Muscle layer of colon (tissue), 2 donors: ENCODE data around the gene CDC42BPB.

ENCODE experiments used
- H3K27ac ChIP-seq: one replicate; pipeline ENCODE4 v1.7.0; 2013; ENCODE audit warnings: low read depth, mild to moderate bottlenecking, low read length, moderate library complexity
- H3K27me3 ChIP-seq, 2 donors: one replicate each; pipeline ENCODE4 v1.7.0; 2013; ENCODE audit warnings: low read length in 2 of 2, mild to moderate bottlenecking in 2 of 2; ENCODE audit not compliant: insufficient read depth in 2 of 2, control insufficient read depth in 1 of 2
- H3K36me3 ChIP-seq: one replicate; pipeline ENCODE4 v1.7.0; 2013; ENCODE audit warnings: mild to moderate bottlenecking, low read length; ENCODE audit not compliant: insufficient read depth
- H3K4me1 ChIP-seq: one replicate; pipeline ENCODE4 v1.7.0; 2013; ENCODE audit warnings: mild to moderate bottlenecking, low read length; ENCODE audit not compliant: insufficient read depth
- H3K4me3 ChIP-seq, 2 donors: one replicate each; pipeline ENCODE4 v1.7.0; 2013; ENCODE audit warnings: low read length in 2 of 2, low read depth in 1 of 2, mild to moderate bottlenecking in 1 of 2, moderate library complexity in 1 of 2
- H3K9ac ChIP-seq: one replicate; pipeline ENCODE4 v1.7.0; 2013; ENCODE audit warnings: low read length
- H3K9me3 ChIP-seq: one replicate; pipeline ENCODE4 v1.7.0; 2013; ENCODE audit warnings: mild to moderate bottlenecking, low read length
- donor health status: abdominal sarcoma.
- donor health status: Adenocarcinoma of cecum.

CDC42BPB gene, protein sequence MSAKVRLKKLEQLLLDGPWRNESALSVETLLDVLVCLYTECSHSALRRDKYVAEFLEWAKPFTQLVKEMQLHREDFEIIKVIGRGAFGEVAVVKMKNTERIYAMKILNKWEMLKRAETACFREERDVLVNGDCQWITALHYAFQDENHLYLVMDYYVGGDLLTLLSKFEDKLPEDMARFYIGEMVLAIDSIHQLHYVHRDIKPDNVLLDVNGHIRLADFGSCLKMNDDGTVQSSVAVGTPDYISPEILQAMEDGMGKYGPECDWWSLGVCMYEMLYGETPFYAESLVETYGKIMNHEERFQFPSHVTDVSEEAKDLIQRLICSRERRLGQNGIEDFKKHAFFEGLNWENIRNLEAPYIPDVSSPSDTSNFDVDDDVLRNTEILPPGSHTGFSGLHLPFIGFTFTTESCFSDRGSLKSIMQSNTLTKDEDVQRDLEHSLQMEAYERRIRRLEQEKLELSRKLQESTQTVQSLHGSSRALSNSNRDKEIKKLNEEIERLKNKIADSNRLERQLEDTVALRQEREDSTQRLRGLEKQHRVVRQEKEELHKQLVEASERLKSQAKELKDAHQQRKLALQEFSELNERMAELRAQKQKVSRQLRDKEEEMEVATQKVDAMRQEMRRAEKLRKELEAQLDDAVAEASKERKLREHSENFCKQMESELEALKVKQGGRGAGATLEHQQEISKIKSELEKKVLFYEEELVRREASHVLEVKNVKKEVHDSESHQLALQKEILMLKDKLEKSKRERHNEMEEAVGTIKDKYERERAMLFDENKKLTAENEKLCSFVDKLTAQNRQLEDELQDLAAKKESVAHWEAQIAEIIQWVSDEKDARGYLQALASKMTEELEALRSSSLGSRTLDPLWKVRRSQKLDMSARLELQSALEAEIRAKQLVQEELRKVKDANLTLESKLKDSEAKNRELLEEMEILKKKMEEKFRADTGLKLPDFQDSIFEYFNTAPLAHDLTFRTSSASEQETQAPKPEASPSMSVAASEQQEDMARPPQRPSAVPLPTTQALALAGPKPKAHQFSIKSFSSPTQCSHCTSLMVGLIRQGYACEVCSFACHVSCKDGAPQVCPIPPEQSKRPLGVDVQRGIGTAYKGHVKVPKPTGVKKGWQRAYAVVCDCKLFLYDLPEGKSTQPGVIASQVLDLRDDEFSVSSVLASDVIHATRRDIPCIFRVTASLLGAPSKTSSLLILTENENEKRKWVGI (N-terminal part only)

DNA sequence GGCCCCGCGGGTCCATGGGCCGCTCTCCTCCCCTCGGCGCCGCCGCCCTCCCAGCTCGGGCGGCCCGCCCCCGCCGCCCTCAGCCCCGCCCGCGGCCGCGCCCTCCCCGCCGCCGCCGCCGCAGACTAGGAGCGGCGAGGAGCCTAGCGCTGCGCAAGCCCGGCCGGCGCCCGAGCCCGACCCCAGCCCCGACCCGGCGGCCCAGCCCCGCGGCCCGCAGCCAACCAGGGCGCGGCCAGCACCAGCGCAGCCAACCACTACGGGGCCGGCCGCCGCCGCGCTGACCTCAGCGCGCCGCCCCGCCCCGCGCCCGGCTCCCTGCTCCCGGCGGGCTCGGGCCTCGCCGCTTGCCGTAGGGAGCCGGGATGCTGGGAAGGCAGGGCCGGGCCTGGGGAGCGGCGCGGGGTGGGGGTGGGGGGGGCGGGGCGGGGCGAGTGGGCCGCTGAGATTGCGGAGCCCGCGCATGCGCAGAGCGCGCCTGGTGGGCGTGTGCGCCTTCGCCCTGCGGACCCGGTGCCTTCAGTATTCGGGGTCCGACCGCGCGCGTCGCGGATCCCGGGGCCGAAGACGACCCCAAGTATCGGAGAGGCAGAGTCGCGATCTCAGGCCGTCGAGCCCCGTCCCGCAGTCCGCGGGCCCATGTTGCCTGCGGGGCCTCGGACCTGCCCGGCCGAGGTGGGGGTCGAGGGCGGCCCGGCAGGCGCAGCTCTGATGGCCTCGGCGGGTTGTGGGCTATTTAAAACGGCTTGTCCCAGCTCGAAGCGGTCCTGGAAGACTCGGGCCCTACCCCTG lies at the start of gene CDC42BPB:
Gene CDC42BPB, minus strand, starts transcription at position 178 of the 792 bp plus-strand sequence. CDS start 376 bp downstream, outside the sequence.
- no peaks in the 10 kb centered on the region for H3K36me3 ChIP-seq
- peak within 1 kb of the TSS; percentile 75 to 85 for H3K4me3 ChIP-seq
- peak within 1 kb of the TSS; percentile 71 for H3K27ac ChIP-seq
- peaks cover 28% of the 10 kb centered on the region for H3K4me1 ChIP-seq
- H3K9ac ChIP-seq, result peak within 1 kb of the TSS; percentile 11
- no peaks in the 10 kb centered on the region for H3K27me3 ChIP-seq
- no peaks in the 10 kb centered on the region for H3K9me3 ChIP-seq

- Histone ChIP-seq H3K36me3 (no peaks in the 10 kb centered on the region), H3K27me3 (peaks cover 0 to 50% of the 10 kb centered on the region in 2 donors), H3K27ac (no peak overlapping the region), H3K9me3 (no peaks in the 10 kb centered on the region), H3K4me1 (peaks cover 10% of the 10 kb centered on the region), H3K9ac (no peak overlapping the region), H3K4me3 (no peak overlapping the region)
Observed at GRCh38 chr14:103105580-103106150, 48.3 kb upstream of the CDC42BPB start.

- Histone ChIP-seq H3K27ac (no peak overlapping the region), H3K4me1 (peaks cover 7% of the 10 kb centered on the region), H3K9ac (no peak overlapping the region), H3K36me3 (no peaks in the 10 kb centered on the region), H3K9me3 (no peaks in the 10 kb centered on the region), H3K4me3 (no peak overlapping the region), H3K27me3 (peaks cover 0 to 50% of the 10 kb centered on the region in 2 donors)
Observed at GRCh38 chr14:103104654-103105452, 47.5 kb upstream of the CDC42BPB start.

- no peaks in the 10 kb centered on the region for H3K36me3 ChIP-seq
- no peak overlapping the region for H3K9ac ChIP-seq
- H3K27ac ChIP-seq, result no peak overlapping the region
- H3K4me1 ChIP-seq, result peaks cover 7% of the 10 kb centered on the region
- H3K4me3 ChIP-seq, result no peak overlapping the region
- H3K27me3 ChIP-seq, result peaks cover 0 to 52% of the 10 kb centered on the region in 2 donors
- H3K9me3 ChIP-seq, result no peaks in the 10 kb centered on the region
Observed at GRCh38 chr14:103104389-103104653, 47.0 kb upstream of the CDC42BPB start.

GRCh38 chr14:103103461-103104388 lies 46.4 kb upstream of the CDC42BPB start:
- H3K36me3 ChIP-seq, result no peaks in the 10 kb centered on the region
- H3K4me1 ChIP-seq, result peaks cover 7% of the 10 kb centered on the region
- peaks cover 0 to 55% of the 10 kb centered on the region in 2 donors for H3K27me3 ChIP-seq
- H3K9ac ChIP-seq, result no peak overlapping the region
- no peaks in the 10 kb centered on the region for H3K9me3 ChIP-seq
- H3K4me3 ChIP-seq, result no peak overlapping the region
- no peak overlapping the region for H3K27ac ChIP-seq

DNA sequence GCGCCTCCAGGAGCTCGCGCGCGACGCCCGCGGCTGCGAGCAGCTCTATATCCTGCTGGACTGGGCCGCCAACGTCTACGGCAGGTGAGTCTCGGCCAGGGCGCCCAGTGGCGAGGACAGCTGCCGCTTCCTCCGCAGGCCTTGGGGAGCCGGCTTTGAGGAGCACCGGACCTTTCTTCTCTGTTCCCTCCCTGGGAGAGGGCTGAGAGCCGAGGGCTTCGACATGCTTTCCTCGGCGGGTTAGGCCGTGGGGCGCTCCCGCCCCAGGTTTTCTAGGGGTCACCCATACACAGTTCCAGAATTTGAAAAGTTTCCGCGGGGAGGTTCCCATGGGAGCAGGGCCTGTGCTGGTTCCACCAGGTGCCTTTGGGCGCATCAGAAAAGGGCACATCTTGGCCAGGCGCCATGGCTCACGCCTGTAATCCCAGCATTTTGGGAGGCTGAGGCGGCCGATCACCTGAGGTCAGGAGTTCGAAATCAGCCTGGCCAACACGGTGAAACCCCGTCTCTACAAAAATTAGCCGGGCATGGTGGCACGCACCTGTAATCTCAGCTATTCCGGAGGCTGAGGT lies 45.4 kb upstream of the CDC42BPB start:
- Histone ChIP-seq H3K9me3 (no peaks in the 10 kb centered on the region), H3K4me3 (no peak overlapping the region), H3K27ac (no peak overlapping the region), H3K9ac (no peak overlapping the region), H3K27me3 (peaks cover 0 to 55% of the 10 kb centered on the region in 2 donors), H3K4me1 (peaks cover 7% of the 10 kb centered on the region), H3K36me3 (no peaks in the 10 kb centered on the region)

- no peaks in the 10 kb centered on the region for H3K36me3 ChIP-seq
- peaks cover 7% of the 10 kb centered on the region for H3K4me1 ChIP-seq
- H3K27ac ChIP-seq, result no peak overlapping the region
- H3K9me3 ChIP-seq, result no peaks in the 10 kb centered on the region
- H3K4me3 ChIP-seq, result no peak overlapping the region
- H3K9ac ChIP-seq, result no peak overlapping the region
- peaks cover 0 to 55% of the 10 kb centered on the region in 2 donors for H3K27me3 ChIP-seq
Observed at GRCh38 chr14:103101963-103102688, 44.8 kb upstream of the CDC42BPB start.

DNA sequence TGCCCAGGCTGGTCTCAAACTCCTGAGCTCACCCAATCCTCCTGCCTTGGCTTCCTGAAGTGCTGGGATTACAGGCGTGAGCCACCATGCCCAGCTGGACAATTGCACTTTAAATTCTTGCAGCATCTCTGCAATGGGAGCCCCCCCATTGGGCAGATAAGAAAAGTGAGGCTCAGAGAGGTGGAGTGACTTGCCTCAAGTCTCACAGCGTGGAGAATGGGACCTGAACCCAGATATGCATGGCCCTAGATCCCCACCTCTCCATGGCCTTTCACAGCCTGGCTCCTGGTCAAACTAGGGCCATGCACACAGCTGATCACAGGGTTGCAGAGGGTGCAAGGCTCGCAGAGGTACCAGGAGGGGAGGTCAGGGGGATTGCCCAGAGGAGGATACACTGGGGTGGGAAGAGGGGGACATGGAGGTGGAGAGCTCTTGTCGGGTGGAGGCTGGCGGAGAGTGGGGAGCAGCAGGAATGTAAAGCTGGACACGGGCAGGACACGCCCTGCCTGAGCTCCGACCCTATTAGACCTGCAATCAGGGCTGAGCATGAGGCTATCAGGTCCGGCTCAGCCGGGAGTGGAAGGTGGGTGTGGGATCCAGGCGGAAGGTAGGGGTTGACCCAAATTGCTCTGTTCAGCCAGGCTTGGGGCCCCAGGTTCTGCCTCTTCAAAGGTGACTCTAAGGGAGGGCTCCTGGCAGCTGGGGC lies 44.1 kb upstream of the CDC42BPB start:
- H3K9me3 ChIP-seq, result no peaks in the 10 kb centered on the region
- peaks cover 0 to 55% of the 10 kb centered on the region in 2 donors for H3K27me3 ChIP-seq
- H3K27ac ChIP-seq, result no peak overlapping the region
- no peak overlapping the region for H3K4me3 ChIP-seq
- H3K9ac ChIP-seq, result no peak overlapping the region
- peaks cover 7% of the 10 kb centered on the region for H3K4me1 ChIP-seq
- no peaks in the 10 kb centered on the region for H3K36me3 ChIP-seq
